ENCODE results near the gene NR6A1.
"Not testable (repeated sequence)": the region's sequence is repeated elsewhere in the genome, so short reads cannot be mapped to it uniquely, and the experiment has no call there.

NR6A1 gene

DNA sequence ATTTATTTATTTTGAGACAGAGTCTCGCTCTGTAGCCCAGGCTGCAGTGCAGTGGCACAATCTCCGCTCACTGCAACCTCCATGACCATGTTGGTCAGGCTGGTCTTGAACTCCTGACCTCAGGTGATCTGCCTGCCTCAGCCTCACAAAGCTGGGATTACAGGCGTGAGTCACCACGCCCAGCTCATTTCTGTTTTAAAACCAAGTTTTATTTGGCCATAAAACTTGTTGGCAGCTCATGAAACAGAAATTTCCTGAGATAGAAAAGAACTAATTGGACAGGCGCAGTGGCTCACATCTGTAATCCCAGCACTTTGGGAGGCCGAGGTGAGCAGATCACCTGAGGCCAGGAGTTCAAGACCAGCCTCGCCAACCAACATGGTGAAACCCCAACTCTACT, 155.3 kb downstream of the NR6A1 start:
- DNase-seq (ENCODE audit: low read depth in 2 of 2) = not testable (repeated sequence)

DNA sequence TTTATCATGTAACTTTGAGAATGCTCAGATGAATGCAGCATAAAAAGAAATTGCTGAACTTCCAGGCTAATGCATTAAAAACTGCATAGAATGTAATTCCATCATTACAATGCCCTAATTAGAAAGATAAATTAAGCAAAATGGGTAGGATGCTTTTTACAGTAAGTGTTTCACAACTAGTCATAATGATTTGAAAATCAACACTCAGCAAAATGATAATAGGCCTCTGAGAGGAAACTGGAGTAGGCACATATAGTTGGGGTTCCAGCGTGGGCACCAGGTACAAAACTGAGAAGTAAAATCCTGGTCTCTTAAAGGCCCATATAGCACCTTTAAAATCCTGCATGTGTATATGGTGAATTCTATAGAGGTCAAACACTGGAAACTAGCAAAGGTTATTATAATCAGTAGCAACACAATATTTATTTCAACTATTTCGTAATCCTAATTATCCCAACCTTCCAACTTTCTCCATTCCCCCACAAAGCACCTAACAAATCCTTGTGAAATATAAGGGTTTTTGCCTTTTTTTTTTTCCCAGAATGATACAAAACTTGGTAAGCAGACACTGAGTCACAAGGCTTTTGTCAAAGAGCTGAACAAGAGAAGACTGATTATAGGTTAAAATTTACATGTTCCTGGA, 155.9 kb downstream of the NR6A1 start:
- DNase-seq (ENCODE audit: low read depth in 2 of 2) = no peak

DNA sequence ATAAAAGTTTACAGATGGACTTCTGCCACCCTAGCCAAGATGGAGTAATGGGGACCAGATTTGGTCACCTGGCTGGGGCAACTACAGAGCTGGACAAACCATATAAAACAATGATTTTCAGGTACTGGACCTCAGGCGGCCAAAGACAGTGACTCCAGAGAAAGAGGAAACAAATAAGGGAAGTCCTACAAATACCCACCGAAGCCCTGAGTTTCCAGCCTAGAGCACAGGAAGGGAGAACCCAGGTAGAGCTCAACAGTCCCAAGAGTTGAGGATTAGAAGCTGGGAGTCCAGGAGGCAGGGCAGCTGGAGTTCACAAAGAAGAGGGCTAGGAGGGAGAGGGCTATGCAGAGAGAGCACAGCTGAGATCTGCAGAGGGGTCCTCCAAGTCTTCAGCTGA, 157.3 kb downstream of the NR6A1 start:
- DNase-seq (ENCODE audit: low read depth in 2 of 2) = no peak

- no peak for DNase-seq (ENCODE audit: low read depth in 2 of 2)
These were observed 160.0 kb downstream of the NR6A1 start for GRCh38 chr9:124611106-124611505.

DNA sequence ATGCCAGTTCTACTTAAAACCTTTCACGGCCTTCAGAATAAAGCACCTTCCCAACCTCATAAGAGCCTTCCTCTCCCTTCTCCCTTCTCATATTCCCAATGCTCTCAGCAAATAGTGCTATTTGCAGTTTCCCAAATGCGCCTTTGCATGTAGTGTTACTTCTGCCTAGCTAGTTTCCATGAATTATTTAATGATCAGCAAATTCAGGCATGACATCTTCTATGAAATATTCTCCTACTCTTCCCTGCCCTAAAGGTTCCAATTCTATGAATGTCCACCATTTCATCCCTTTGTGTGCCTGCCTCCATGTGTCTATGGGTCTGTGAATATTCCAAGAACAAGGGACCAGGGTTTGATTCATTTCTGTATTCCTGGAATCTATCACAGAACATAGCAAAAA, 165.1 kb downstream of the NR6A1 start:
- no peak for DNase-seq (ENCODE audit: low read depth in 2 of 2)

DNA sequence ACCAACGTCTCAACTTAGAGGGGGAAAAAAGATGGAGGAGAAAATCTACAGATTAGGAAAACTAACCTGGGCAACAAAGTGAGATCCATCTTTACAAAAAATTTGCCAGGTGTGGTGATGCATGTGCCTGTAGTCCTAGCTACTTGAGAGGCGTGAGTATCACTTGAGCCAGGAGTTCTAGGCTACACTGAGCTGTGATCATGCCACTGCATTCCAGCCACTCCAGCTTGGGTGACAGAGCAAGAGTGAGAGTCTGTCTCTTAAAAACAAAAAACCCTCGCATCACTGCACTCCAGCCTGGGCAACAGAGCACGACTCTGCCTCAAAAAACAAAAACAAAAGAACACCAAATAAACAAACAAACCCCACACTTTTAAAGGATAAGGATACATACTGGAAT, 165.9 kb downstream of the NR6A1 start:
- no peak for DNase-seq (ENCODE audit: low read depth in 2 of 2)

GRCh38 chr9:124602632-124603031, 168.5 kb downstream of the NR6A1 start:
- no peak for DNase-seq (ENCODE audit: low read depth in 2 of 2)

GRCh38 chr9:124602204-124602603, 168.9 kb downstream of the NR6A1 start:
- DNase-seq (ENCODE audit: low read depth in 2 of 2) = no peak

GRCh38 chr9:124600407-124600806, 170.7 kb downstream of the NR6A1 start:
- DNase-seq (ENCODE audit: low read depth in 2 of 2) = no peak

- no peak for DNase-seq (ENCODE audit: low read depth in 2 of 2)
These were observed 171.9 kb downstream of the NR6A1 start for GRCh38 chr9:124599121-124599795.

- DNase-seq (ENCODE audit: low read depth in 2 of 2) = no peak
These were observed 173.1 kb downstream of the NR6A1 start for GRCh38 chr9:124598048-124598447.

DNA sequence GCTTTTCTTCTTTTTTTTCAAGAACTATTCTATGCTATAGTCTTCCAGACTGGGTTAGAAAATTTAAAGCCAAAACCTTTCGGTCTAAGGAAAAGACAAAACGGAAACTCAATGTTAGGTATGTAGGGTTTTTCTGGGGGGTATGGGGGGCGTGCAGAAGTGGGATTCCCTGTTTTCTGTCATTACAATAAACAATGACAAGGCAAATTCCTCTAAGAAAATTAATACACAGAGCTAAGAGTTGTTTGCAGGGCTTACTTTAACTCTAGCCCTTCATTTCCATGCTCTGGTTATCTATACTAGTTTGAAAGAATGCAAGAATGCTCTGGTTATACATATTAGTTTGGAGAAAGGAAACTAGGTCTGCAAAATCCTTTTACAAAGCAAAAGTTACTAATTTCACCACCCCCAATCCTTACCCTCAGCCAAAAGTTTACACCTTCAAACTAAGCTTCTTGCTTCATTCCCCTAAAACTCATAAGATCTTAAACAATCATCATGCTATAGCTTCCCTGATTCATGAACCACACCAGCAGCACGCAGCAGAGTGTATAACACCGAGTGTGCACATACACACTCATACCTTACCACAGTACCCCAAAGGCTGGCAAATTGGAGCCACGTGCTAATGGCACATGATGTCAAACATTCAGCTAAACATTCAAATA, 174.8 kb downstream of the NR6A1 start:
- no peak for DNase-seq (ENCODE audit: low read depth in 2 of 2)

GRCh38 chr9:124595743-124596142, 175.4 kb downstream of the NR6A1 start:
- DNase-seq (ENCODE audit: low read depth in 2 of 2) = no peak

DNA sequence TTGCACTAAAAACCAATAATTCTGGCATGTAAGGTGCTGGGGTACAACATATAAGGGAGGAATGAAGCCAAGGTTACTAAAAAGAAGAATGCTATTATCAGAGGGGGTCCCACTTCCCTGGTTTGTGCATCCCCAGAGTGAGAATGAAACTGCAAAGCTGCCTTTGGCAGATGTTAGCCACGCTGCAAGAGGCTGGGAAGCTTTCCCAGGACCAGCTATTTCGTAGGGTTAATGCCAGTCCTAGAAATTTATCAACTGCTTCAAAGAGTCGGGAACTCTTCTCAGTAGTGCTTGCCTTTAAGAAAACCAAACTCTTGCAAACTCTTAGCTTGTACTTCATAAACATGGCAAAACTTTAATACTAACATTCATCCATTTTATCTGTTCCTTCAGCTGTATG, 176.4 kb downstream of the NR6A1 start:
- no peak for DNase-seq (ENCODE audit: low read depth in 2 of 2)

- DNase-seq (ENCODE audit: low read depth in 2 of 2) = no peak
These were observed 176.9 kb downstream of the NR6A1 start for GRCh38 chr9:124594225-124594624.

DNA sequence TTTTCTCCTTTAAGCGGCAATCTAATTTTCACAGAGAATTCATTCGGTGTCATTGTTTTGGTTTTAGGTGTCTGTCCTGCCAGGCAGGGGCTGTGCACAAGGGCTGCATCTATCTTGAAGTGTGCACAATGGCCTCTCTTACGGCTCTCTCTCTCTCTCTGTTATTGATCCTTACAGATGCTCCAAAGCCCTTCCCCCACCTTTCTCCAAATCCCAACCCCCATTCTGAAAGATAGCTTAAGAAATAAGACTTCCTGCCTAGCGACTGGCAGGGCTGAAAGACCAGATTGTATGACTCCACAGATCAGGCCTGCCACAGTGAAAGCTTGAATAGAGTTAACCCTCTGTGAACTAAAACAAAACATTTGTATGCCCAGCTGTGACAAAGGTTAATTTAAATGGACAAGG, 177.5 kb downstream of the NR6A1 start:
- DNase-seq (ENCODE audit: low read depth in 2 of 2) = no peak

- DNase-seq (ENCODE audit: low read depth in 2 of 2) = no peak
These were observed 177.9 kb downstream of the NR6A1 start for GRCh38 chr9:124593200-124593599.

- DNase-seq (ENCODE audit: low read depth in 2 of 2) = no peak
These were observed 180.0 kb downstream of the NR6A1 start for GRCh38 chr9:124590889-124591641.

DNA sequence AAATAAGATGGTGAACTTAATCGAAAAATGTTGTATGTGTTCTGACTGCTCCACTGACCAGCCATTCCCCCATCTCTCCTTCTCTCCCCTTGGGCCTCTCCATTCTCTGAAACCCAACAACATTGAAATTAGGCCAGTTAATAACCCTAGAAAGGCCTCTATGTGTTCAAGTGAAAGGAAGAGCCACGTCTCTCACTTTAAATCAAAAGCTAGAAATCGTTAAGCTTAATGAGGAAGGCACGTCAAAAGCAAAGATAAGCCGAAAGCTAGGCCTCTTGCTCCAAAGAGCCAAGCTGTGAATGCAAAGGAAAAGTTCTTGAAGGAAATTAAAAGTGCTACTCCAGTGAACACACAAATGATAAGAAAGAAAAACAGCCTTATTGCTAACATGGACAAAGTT, 186.5 kb downstream of the NR6A1 start:
- DNase-seq (ENCODE audit: low read depth in 2 of 2) = no peak

GRCh38 chr9:124583134-124583533, 188.0 kb downstream of the NR6A1 start:
- no peak for DNase-seq (ENCODE audit: low read depth in 2 of 2)

- DNase-seq (ENCODE audit: low read depth in 2 of 2) = no peak
These were observed 190.9 kb downstream of the NR6A1 start for GRCh38 chr9:124580186-124580585.

GRCh38 chr9:124576751-124577150, 194.4 kb downstream of the NR6A1 start:
- DNase-seq (ENCODE audit: low read depth in 2 of 2) = no peak

Measured in stimulated activated CD8-positive, alpha-beta memory T cell treated with anti-CD3 and anti-CD28 coated beads, Interleukin-2, amount 100 ng/mL, for 48 hours (primary cell).